ENCODE data around the gene RLIM.

Gene RLIM

GRCh38 chrX:74546984-74547383, 67.4 kb downstream of the RLIM start:
- Histone ChIP-seq H3K4me1 (ENCODE audit: control insufficient read depth in 1 of 2, insufficient read depth in 1 of 2, low read depth in 1 of 2, low read length in 1 of 2) (no peaks in the 10 kb centered on the region), H3K9me3 (no peaks in the 10 kb centered on the region), H3K4me3 (ENCODE audit: low read depth in 1 of 2, low read length in 1 of 2) (no peak overlapping the region), H3K36me3 (no peaks in the 10 kb centered on the region), H3K27ac (no peak overlapping the region), H3K27me3 (no peaks in the 10 kb centered on the region)
- TF ChIP-seq CTCF (IDR thresholded peaks at IDR 0.05): no peak

- no peaks in the 10 kb centered on the region for H3K4me1 ChIP-seq (ENCODE audit: control insufficient read depth in 1 of 2, insufficient read depth in 1 of 2, low read depth in 1 of 2, low read length in 1 of 2)
- H3K27me3 ChIP-seq: no peaks in the 10 kb centered on the region
- no peaks in the 10 kb centered on the region for H3K9me3 ChIP-seq
- no peak for TF ChIP-seq CTCF (IDR thresholded peaks at IDR 0.05)
- H3K27ac ChIP-seq: no peak overlapping the region
- H3K4me3 ChIP-seq (ENCODE audit: low read depth in 1 of 2, low read length in 1 of 2): no peak overlapping the region
- no peaks in the 10 kb centered on the region for H3K36me3 ChIP-seq
These were observed 68.4 kb downstream of the RLIM start for GRCh38 chrX:74545880-74546523.

GRCh38 chrX:74540635-74541249, 73.7 kb downstream of the RLIM start:
- H3K27me3 ChIP-seq: peaks cover 17% of the 10 kb centered on the region
- H3K9me3 ChIP-seq: no peaks in the 10 kb centered on the region
- no peak for TF ChIP-seq CTCF (IDR thresholded peaks at IDR 0.05)
- no peaks in the 10 kb centered on the region for H3K36me3 ChIP-seq
- H3K4me1 ChIP-seq (ENCODE audit: control insufficient read depth in 1 of 2, insufficient read depth in 1 of 2, low read depth in 1 of 2, low read length in 1 of 2): peaks cover 0 to 8% of the 10 kb centered on the region in 2 experiments
- H3K27ac ChIP-seq: no peak overlapping the region
- no peak overlapping the region for H3K4me3 ChIP-seq (ENCODE audit: low read depth in 1 of 2, low read length in 1 of 2)

GRCh38 chrX:74536832-74537371, 77.5 kb downstream of the RLIM start:
- Histone ChIP-seq H3K9me3 (no peaks in the 10 kb centered on the region), H3K36me3 (no peaks in the 10 kb centered on the region), H3K4me1 (ENCODE audit: control insufficient read depth in 1 of 2, insufficient read depth in 1 of 2, low read depth in 1 of 2, low read length in 1 of 2) (peaks cover 7 to 16% of the 10 kb centered on the region in 2 experiments), H3K27me3 (peaks cover 17% of the 10 kb centered on the region), H3K27ac (no peak overlapping the region), H3K4me3 (ENCODE audit: low read depth in 1 of 2, low read length in 1 of 2) (peak overlapping the region; percentile 51 to 63)
- no peak for TF ChIP-seq CTCF (IDR thresholded peaks at IDR 0.05)

GRCh38 chrX:74536152-74536831, 78.1 kb downstream of the RLIM start:
- Histone ChIP-seq H3K27me3 (peaks cover 17% of the 10 kb centered on the region), H3K27ac (no peak overlapping the region), H3K4me3 (ENCODE audit: low read depth in 1 of 2, low read length in 1 of 2) (peak overlapping the region; percentile 51 to 63)

More at GRCh38 chrX:74536152-74536831, 78.1 kb downstream of the RLIM start:
- Histone ChIP-seq H3K36me3 (no peaks in the 10 kb centered on the region), H3K4me1 (ENCODE audit: control insufficient read depth in 1 of 2, insufficient read depth in 1 of 2, low read depth in 1 of 2, low read length in 1 of 2) (peaks cover 7 to 16% of the 10 kb centered on the region in 2 experiments), H3K9me3 (no peaks in the 10 kb centered on the region)
- TF ChIP-seq CTCF (IDR thresholded peaks at IDR 0.05): no peak

All from neutrophil (primary cell).